CD4-positive, alpha-beta T cell treated with Interleukin-2 at 100 ng/mL for 4 hours (primary cell): ENCODE results near the gene KISS1.

ENCODE experiments used
- DNase-seq: peaks from one replicate; pipeline ENCODE4 v3.0.0-alpha.2; 2020; ENCODE audit warnings: low spot score

The KISS1 gene

GRCh38 chr1:204191456-204191855 is 4.8 kb downstream of the KISS1 start:
- no peak for DNase-seq

- DNase-seq, result no peak
These were observed 5.8 kb downstream of the KISS1 start for GRCh38 chr1:204190212-204191211.

- DNase-seq, result no peak
These were observed 7.2 kb downstream of the KISS1 start for GRCh38 chr1:204188959-204189639.

- DNase-seq, result no peak
These were observed 9.7 kb downstream of the KISS1 start for GRCh38 chr1:204186597-204186996.

GRCh38 chr1:204181116-204181515 is 15.2 kb downstream of the KISS1 start:
- DNase-seq, result no peak

- no peak for DNase-seq
These were observed 16.2 kb downstream of the KISS1 start for GRCh38 chr1:204180133-204180532.

GRCh38 chr1:204178487-204179281 is 17.6 kb downstream of the KISS1 start:
- no peak for DNase-seq

GRCh38 chr1:204177133-204177532 is 19.2 kb downstream of the KISS1 start:
- DNase-seq, result no peak

GRCh38 chr1:204176049-204176448 is 20.2 kb downstream of the KISS1 start:
- DNase-seq, result no peak

- no peak for DNase-seq
These were observed 21.3 kb downstream of the KISS1 start for GRCh38 chr1:204174958-204175357.

- no peak for DNase-seq
These were observed 23.8 kb downstream of the KISS1 start for GRCh38 chr1:204172404-204173029.

GRCh38 chr1:204171751-204172178 is 24.5 kb downstream of the KISS1 start:
- DNase-seq, result no peak

GRCh38 chr1:204170494-204171155 is 25.7 kb downstream of the KISS1 start:
- no peak for DNase-seq

- no peak for DNase-seq
These were observed 26.4 kb downstream of the KISS1 start for GRCh38 chr1:204169858-204170257.

- no peak for DNase-seq
These were observed 28.6 kb downstream of the KISS1 start for GRCh38 chr1:204167730-204168129.

GRCh38 chr1:204166219-204166618 is 30.1 kb downstream of the KISS1 start, which contains the start of gene REN:
TSS of gene REN (minus strand) at chr1:204166337. CDS start at chr1:204166293, 44 bp downstream.
- no peak for DNase-seq

GRCh38 chr1:204162494-204163074 is 33.7 kb downstream of the KISS1 start:
- DNase-seq, result peak; percentile 77

- DNase-seq, result no peak
These were observed 34.4 kb downstream of the KISS1 start for GRCh38 chr1:204161609-204162493.

- DNase-seq, result no peak
These were observed 38.3 kb downstream of the KISS1 start for GRCh38 chr1:204157962-204158361.

GRCh38 chr1:204155881-204156280 is 40.4 kb downstream of the KISS1 start:
- no peak for DNase-seq
